Tibial nerve (tissue), 4 donors: Measurements from ENCODE around the gene ARHGEF17. TPM values are rescaled to one million over a fixed set of nuclear protein-coding genes. Genes with fewer than 3 reads are reported as not detected.
A peak's percentile ranks its signal among the peaks of the same experiment; 100 is the strongest.

Source experiments
- DNase-seq, 2 donors: peaks; one replicate each; pipeline ENCODE4 v3.0.0-alpha.2; 2019; ENCODE audit warnings: low spot score in 2 of 2
- H3K27ac ChIP-seq, 4 donors: fragments of 200-600 bp; sonication (generic) in 3 of 4; one replicate each; pipeline ENCODE4 v1.5.1; 2017 to 2019; ENCODE audit warnings: mild to moderate bottlenecking in 1 of 4
- H3K27me3 ChIP-seq, 2 donors: fragments of 200-600 bp; sonication (generic) in 1 of 2; one replicate each; pipeline versions ENCODE4 v1.5.1 to v1.6.0; 2017 to 2019
- H3K36me3 ChIP-seq, 3 donors: fragments of 200-600 bp; sonication (generic); one replicate each; pipeline ENCODE4 v1.5.1; 2018 to 2019
- H3K4me1 ChIP-seq, 4 donors: fragments of 200-600 bp; sonication (generic) in 3 of 4; one replicate each; pipeline ENCODE4 v1.5.1; 2017 to 2019
- H3K4me3 ChIP-seq, 4 donors: fragments of 200-600 bp; sonication (generic) in 3 of 4; one replicate each; pipeline ENCODE4 v1.5.1; 2017 to 2019; ENCODE audit warnings: mild to moderate bottlenecking in 1 of 4, moderate library complexity in 1 of 4
- H3K9me3 ChIP-seq, 4 donors: fragments of 200-600 bp; sonication (generic) in 3 of 4; one replicate each; pipeline ENCODE4 v1.5.1; 2017 to 2019
- EP300 ChIP-seq, 2 donors: sonication (generic); formaldehyde crosslinking; IDR thresholded peaks; one replicate each; pipeline ENCODE4 v1.6.1; 2017; ENCODE audit warnings: antibody characterized with exemption in 2 of 2, mild to moderate bottlenecking in 1 of 2
- POLR2A ChIP-seq, 2 donors: fragments of 450-650 bp; IDR thresholded peaks; one replicate each; pipeline ENCODE4 v1.6.1; 2017; ENCODE audit warnings: antibody characterized with exemption in 2 of 2, mild to moderate bottlenecking in 2 of 2, moderate library complexity in 2 of 2
- WGBS, 2 donors: methylation state at CpG; one replicate each; pipeline ENCODE4 v1.1.5; 2018; 5-methylcytosine and 5-hydroxymethylcytosine counted together
- total RNA-seq, 4 donors: library from RNA; depleted of rRNA; stranded (reverse); fragments of >200 nt; gene quantifications; one replicate each; pipeline ENCODE4 v1.1.0, GENCODE V29; 2016
- TF ChIP-seq, protein P1 (sequence below), 5 experiments: fragments of 200-600 bp in 3 of 5; fragments of 450-650 bp in 2 of 5; sonication (generic) in 3 of 5; IDR thresholded peaks; one replicate each; pipeline ENCODE4 v1.5.1; 2016 to 2019; ENCODE audit warnings: antibody characterized with exemption in 5 of 5, mild to moderate bottlenecking in 3 of 5, moderate library complexity in 2 of 5

ARHGEF17 gene
- total RNA-seq, 4 donors from 2014 or later = 102 to 135 (median 112) TPM

DNA sequence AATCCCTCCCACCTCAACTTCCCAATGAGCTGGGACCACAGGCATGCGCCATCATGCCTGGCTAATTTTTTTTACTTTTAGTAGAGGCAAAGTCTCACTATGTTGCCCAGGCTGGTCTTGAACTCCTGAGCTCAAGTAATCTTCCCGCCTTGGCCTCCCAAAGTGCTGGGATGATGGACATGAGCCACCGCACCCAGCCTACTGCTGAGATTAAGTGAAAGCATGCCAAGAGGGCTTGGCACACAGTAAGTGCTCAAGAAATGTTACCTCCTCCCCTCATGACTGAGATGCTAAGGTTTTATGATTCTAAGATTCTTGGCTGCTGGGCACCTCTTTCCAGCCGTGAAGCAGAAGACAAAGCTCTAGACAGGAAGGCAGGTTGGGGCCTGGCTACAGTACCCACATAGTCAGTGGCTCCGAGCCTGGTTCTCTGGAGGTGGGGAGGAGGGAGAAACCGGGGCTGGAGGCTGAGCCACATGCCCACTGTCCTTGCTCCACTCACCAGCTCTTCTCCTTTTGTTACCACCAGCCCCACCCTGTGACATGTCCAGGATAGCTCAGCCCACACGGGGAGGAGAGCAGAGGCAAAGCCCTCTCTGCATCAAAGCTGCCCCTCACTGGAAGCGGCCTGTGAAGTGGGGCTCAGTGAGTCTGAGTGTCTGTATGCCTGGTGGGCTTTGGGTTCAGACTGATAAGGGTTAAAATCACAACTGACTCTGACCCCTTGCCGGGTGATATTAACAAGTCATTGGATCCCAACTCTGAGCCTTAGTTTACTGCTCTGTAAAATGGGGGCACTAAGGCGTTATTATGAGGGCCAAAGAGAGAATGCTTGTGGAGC, 12.9 kb downstream of the ARHGEF17 start:
- no peaks in the 10 kb centered on the region for H3K36me3 ChIP-seq
- no peak overlapping the region for H3K4me3 ChIP-seq
- no peaks in the 10 kb centered on the region for H3K27me3 ChIP-seq
- H3K4me1 ChIP-seq = peaks cover 7 to 100% (median 96%) of the 10 kb centered on the region in 4 donors
- no peak for DNase-seq
- 33 to 34% methylated on average over 10 of the region's 10 CpGs for WGBS, 2 donors
- no peaks in the 10 kb centered on the region for H3K9me3 ChIP-seq
- TF ChIP-seq POLR2A (IDR thresholded peaks at IDR 0.05) = no peak
- TF ChIP-seq, protein P1, sequence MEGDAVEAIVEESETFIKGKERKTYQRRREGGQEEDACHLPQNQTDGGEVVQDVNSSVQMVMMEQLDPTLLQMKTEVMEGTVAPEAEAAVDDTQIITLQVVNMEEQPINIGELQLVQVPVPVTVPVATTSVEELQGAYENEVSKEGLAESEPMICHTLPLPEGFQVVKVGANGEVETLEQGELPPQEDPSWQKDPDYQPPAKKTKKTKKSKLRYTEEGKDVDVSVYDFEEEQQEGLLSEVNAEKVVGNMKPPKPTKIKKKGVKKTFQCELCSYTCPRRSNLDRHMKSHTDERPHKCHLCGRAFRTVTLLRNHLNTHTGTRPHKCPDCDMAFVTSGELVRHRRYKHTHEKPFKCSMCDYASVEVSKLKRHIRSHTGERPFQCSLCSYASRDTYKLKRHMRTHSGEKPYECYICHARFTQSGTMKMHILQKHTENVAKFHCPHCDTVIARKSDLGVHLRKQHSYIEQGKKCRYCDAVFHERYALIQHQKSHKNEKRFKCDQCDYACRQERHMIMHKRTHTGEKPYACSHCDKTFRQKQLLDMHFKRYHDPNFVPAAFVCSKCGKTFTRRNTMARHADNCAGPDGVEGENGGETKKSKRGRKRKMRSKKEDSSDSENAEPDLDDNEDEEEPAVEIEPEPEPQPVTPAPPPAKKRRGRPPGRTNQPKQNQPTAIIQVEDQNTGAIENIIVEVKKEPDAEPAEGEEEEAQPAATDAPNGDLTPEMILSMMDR (IDR thresholded peaks at IDR 0.05) = no peak
- TF ChIP-seq EP300 (IDR thresholded peaks at IDR 0.05) = no peak
- peak overlapping the region; percentile 78 to 99 (median 96) for H3K27ac ChIP-seq

DNA sequence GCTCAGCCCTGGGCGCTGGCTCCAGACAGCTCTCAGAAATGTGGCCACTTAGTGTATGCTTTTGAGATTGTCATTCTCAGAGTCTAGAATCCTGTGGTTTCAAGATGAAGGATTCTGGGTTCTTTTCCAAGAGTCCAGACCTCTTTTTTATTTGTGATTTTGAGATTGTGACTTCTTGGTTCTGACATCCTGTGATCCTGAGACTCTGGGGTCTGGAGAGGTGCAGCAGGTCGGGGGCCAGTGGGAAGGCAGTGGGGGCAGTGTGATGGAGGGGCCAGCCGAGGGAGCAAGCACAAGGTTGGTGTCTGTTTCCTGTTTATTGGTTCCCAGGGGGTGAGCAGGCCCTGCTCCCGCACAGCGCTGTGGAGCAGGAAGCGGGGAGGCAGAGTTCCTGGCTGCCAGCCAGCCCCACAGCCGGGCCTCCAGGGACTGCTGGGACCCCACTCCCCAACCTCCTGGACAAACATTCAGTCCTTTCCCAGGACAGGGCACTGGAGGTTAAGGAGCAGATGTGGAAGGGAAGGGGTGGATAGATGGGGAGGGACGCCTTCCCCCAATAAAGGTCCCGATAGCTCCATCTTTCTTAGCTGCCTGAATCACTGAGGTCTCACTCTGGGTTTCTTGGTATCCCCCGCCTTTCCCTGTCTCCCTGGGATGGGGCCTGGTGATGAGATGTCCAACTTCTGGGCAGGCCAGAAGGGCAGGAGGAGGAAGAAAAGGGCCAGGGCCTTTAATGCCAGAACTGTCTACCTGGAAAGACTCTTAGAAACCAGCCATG, 13.7 kb downstream of the ARHGEF17 start:
- peaks cover 7 to 100% (median 91%) of the 10 kb centered on the region in 4 donors for H3K4me1 ChIP-seq
- H3K27ac ChIP-seq = peak overlapping the region; percentile 78 to 99 (median 96)
- H3K9me3 ChIP-seq = no peaks in the 10 kb centered on the region
- 6 to 16% methylated on average over 10 of the region's 10 CpGs for WGBS, 2 donors
- no peak overlapping the region for H3K4me3 ChIP-seq
- H3K36me3 ChIP-seq = no peaks in the 10 kb centered on the region
- DNase-seq = no peak
- no peaks in the 10 kb centered on the region for H3K27me3 ChIP-seq
- TF ChIP-seq POLR2A (IDR thresholded peaks at IDR 0.05) = no peak
- TF ChIP-seq EP300 (IDR thresholded peaks at IDR 0.05) = no peak
- TF ChIP-seq, protein P1 (IDR thresholded peaks at IDR 0.05) = no peak

DNA sequence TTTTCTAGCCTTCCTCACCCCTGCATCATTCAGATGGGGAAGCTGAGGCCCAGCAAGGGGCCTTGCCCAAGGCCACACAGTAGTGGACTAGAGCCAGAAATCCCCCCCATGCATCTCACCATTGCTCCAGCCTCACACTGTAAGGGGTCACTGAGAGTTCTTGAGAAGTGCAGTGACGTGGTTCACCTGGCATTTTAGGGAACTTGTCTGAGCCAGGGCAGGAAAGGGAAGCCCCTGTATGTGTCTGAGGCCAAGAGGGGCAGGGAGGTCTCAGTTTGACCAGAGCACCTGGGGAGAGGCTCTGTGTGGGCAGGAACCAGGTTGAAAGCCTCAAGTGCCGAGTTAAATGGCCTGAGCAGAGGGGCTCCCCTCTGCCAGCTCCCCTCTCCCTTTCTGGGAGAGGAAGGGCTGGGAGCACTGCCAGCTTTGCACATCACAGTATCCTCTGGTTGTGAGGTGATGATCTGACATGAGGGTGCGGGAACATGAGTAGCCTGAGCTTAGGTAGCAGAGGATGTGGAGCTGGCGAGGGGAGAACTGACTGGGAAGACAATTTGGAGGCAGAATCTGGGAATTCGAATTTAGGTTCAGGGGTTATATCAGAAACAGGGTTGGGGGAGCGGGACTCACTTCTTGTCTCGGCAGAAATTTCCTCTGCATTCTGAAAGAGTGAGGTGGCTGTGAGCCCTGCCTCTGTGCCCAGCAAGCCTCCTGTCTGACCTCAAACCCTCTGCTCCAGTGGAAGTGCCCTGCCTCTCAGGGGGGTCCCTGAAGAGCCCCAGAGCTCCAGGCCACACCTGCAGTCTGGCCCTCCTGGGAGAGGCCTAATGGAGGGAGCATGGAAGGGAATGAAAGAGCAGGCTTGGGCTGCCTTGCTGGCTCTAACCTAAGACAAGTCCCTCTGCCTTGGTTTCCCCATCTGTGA, 14.6 kb downstream of the ARHGEF17 start:
- TF ChIP-seq POLR2A (IDR thresholded peaks at IDR 0.05) = no peak
- TF ChIP-seq, protein P1 (IDR thresholded peaks at IDR 0.05) = no peak
- TF ChIP-seq EP300 (IDR thresholded peaks at IDR 0.05) = no peak
- Histone ChIP-seq H3K9me3 (no peaks in the 10 kb centered on the region), H3K4me3 (no peak overlapping the region), H3K27ac (peak overlapping the region; percentile 78 to 99 (median 96)), H3K36me3 (no peaks in the 10 kb centered on the region), H3K27me3 (no peaks in the 10 kb centered on the region), H3K4me1 (peaks cover 7 to 100% (median 86%) of the 10 kb centered on the region in 4 donors)
- DNase-seq = no peak
- 45 to 52% methylated on average over 7 of the region's 7 CpGs for WGBS, 2 donors

GRCh38 chr11:73323464-73323863, 15.4 kb downstream of the ARHGEF17 start:
- peak; percentile 62 to 71 for DNase-seq
- TF ChIP-seq EP300 (IDR thresholded peaks at IDR 0.05) = peak; percentile 24 to 61
- TF ChIP-seq, protein P1 (IDR thresholded peaks at IDR 0.05) = peak in 1 of 5 experiments; percentile 35
- TF ChIP-seq POLR2A (IDR thresholded peaks at IDR 0.05) = peak in 1 of 2 donors; percentile 41
- H3K4me1 ChIP-seq = peaks cover 7 to 100% (median 82%) of the 10 kb centered on the region in 4 donors
- no peaks in the 10 kb centered on the region for H3K36me3 ChIP-seq
- H3K4me3 ChIP-seq = no peak overlapping the region
- 11 to 14% methylated on average over 10 to 14 of the region's 14 CpGs for WGBS, 2 donors
- H3K27ac ChIP-seq = peak overlapping the region; percentile 78 to 99 (median 96)
- no peaks in the 10 kb centered on the region for H3K9me3 ChIP-seq
- no peaks in the 10 kb centered on the region for H3K27me3 ChIP-seq
